ENCODE results near the gene MACROD2.

The MACROD2 gene

DNA sequence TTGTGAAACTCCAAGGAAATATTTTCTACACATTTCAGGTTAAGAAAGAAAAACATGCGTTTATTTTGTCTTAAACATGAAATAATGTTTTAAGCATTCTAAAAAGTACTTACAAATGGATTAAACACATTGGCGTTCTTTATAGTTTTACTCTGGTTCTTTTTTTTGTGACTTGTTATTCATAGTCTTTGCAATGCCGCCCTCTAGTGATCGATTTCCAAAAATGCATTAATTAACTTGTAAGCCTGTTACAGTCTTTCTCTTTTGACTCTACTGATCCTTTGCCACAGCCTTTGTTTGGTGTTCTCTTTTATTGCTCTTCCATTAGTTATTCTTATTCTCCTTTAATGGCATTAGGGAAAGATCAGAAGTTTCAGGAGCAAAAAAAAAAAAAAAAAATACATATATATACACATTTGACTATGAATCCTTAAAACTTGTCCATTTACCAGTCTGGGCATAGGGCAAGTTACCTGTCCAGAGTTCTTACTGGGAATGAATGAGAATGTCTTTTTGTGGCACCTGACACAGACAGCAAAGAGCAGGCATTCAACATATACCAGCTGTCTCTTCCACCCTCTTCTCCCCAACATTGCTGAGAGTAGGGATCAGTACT is 59.9 kb downstream of the MACROD2 start:
- in situ Hi-C loops (cut with HindIII; ENCODE audit: low sequenced_read_pairs) = no loop called here

DNA sequence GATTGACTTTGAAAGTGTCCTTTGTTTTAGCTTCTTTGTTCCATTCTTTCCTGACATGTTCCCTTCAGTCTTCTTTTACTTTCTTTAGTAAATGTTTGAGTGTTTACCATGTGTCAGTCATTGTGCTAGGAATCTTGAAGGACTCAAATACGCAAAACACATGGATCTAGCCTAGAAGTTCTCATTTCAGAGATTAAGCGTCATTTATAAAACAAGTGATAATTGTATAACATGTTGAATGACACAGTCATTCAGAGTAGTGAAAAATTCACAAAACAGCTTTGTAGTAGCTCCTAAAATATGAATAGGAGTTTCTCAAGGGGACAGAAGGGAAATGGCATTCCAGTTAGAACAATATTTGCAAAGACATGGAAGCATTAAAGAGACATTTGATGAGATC is 66.9 kb downstream of the MACROD2 start:
- in situ Hi-C loops (cut with HindIII; ENCODE audit: low sequenced_read_pairs) = no loop called here

DNA sequence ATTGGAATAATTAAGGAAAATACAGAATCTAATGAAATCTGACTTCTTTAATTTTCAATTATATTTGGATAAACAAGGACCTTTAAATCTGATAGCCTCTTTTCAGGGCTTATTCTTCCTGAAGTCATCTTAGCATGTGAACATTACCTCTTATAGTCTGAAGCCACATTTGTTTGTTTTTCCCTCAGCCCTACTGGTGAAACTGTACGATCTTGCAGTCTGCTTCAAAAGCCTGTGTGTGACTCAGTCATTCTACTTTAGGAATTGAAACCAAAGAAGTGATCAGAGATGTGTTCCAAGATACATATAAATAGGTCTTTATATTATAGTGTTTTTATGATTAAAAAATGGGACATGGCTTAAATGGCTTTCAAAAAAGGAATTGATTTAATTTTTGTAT is 67.5 kb downstream of the MACROD2 start:
- in situ Hi-C loops (cut with HindIII; ENCODE audit: low sequenced_read_pairs) = no loop called here

DNA sequence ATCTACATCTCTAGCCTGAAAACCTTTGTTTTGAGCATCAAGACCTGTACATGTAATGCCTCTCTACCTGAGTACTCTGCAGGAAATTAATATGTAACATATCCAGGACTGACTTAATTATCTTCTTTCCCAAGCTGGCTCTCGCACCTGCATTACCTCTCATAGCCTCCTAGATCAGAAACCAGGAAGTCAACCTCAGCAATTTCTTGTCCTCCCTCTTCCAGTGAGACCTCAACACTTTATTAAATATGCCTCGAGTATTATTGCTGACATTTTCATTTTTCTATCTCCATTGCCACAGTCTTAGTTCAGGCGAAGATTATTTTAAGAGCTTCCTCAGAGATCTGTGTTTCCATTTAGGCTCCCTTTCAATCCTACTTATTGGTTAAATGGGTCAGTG is 69.0 kb downstream of the MACROD2 start:
- in situ Hi-C loops (cut with HindIII; ENCODE audit: low sequenced_read_pairs) = no loop called here

DNA sequence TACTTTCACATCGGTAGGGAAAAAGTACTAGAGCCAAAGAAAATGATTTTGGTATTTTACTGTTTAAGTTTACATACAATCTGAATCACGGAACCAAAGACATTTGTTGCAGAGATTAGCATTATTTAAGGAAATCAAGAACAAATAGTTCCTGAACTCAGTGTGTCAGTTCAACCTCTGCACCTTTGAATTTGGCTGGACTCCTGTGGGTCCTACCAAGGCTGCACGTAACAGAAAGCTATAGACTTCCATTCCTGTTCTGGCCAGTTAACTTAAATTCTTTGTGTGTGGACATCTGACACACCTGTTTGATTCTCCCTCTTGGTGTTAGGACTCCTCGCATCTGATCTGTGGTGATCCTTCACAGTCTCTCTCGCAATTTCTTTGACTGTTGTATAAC is 69.6 kb downstream of the MACROD2 start:
- in situ Hi-C loops (cut with HindIII; ENCODE audit: low sequenced_read_pairs) = no loop called here

DNA sequence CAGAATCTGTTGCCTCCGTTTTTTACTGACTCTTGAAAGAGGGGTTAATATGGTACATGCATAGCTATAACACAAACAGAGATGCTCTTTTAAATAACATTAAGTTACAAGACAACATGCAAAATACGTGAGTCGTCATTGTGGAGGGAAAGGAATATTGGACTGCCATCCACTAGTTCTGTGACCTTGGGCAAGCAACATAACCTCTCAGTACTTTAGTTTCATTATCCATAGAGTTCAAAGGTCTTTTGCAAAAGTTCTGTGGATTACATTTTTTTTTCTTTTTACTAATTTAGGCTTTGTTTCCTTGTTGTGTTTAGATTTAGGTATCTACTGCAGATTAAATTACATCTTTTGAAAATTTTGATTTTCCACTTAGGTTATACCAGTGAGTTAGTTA is 70.5 kb downstream of the MACROD2 start:
- in situ Hi-C loops (cut with HindIII; ENCODE audit: low sequenced_read_pairs) = no loop called here

DNA sequence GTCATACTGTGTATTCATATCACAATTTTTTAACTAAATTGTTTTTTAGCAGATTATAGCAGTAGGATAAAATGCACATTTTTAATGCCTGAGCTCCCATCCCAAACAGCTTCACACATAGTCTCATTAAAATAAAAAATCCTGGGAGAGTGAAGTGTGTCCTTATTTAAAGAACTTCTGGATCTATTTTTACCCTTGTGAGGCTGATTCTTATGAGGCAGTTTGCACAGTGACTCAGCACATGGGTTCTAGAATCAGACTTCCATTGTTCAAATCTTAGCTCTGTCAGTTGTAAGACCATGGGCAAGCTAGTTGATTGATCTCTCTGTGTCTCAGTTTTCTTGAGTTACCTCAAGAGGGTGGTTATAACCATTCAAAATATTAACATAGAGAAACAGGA is 72.3 kb downstream of the MACROD2 start:
- in situ Hi-C loops (cut with HindIII; ENCODE audit: low sequenced_read_pairs) = no loop called here

DNA sequence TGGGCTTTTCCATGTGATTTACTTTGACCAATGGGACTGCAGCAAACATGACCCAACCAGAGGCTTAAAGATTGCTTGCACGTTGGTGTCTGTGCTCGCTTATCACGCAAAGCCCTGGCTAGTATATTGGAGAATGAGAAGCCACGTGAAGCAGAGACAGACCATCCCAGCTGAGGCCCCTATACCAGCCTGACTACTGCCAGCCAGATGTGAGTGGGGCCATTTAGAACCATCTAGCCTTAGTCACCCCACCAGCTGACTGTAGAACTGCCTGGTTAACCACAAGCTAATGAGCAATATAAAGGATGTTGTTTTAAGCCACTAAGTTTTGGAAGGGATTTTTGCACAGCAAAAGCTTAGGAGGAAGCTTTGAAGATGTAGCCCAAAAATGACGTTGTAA is 74.5 kb downstream of the MACROD2 start:
- in situ Hi-C loops (cut with HindIII; ENCODE audit: low sequenced_read_pairs) = no loop called here

DNA sequence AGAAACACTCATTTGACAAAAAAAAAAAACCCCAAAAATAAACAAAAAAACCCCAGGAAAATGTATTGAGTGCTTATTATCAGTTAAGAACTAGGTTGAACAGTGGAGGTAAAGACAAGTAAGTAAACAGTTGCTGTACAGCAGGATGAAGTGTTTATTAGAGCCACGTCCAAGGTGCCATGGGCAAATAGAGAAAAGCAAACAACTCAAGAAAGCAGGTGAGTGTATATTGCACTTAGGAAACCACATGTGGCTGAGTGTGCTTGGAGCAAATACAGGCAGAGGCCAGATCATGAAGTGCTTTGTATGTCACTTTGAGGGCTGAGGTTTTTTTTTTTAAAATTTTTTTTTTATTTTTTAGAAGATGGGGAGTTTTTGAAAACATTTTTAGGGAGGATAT is 98.3 kb downstream of the MACROD2 start:
- in situ Hi-C loops (cut with HindIII; ENCODE audit: low sequenced_read_pairs) = no loop called here

DNA sequence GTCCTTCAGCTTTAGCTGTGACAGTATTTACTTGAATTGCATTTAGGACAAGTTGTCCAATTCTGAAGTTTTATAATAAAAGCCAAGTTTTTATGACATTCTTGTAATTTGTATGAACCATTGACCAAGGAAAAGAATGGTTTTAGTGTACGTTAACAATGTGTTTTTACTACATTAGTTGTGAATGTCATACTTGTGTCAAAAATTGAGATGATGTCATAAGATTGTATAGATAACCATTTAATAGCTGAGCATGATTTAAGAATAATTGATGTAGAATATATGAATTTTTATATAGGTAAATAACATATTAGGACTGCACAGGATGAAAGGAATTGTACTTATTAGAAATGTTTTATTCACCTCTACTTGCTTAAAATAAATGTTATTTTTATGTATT is 102.9 kb downstream of the MACROD2 start:
- in situ Hi-C loops (cut with HindIII; ENCODE audit: low sequenced_read_pairs) = no loop called here

DNA sequence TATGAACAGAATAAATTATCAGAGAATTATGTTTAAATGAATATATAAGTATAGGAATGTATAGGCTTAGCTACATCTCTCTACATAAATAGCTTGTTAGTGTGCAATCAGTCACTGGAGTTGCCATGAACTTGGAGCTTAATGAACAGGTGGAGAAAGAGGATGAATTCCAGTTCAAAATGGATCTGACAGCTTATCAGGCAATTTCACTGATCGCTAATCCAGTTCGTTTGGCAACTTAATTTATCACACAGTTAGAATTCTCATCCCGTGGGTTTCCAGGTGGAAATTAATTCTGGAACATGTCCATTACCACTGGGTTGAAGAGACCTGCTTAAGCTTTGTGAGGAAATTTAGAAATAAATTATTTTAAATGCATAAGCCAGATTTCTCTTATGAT is 118.1 kb downstream of the MACROD2 start:
- in situ Hi-C loops (cut with HindIII; ENCODE audit: low sequenced_read_pairs) = no loop called here

DNA sequence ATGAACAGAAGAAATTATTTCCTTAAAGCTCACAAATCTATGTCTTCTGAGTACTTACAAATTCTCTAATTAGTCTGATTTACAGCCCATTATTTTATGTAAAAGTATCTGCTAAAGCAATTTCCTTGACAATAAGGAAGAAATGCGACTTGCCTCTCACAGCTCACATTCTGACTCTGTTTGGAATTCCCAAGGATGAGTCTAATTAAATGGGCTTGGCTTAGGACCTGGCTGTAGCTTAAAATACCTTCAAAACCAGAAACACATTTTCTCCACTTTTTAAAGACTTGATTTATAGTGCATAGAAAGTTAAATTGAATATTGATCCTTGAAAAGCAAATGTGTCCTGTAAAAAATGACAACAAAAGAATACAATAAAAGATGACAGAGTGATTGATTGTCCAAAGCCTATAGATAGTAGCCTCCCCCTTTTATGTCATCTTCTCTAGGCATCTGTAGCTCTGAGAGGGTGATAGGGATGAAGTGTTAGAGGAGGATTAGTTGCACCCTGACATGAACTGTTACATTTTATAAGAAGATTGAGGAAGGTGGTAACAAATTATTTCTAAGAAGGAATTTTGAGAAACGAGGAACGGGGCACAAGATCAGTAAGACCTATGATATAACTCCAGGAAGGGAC is 118.9 kb downstream of the MACROD2 start:
- in situ Hi-C loops (cut with HindIII; ENCODE audit: low sequenced_read_pairs) = no loop called here

DNA sequence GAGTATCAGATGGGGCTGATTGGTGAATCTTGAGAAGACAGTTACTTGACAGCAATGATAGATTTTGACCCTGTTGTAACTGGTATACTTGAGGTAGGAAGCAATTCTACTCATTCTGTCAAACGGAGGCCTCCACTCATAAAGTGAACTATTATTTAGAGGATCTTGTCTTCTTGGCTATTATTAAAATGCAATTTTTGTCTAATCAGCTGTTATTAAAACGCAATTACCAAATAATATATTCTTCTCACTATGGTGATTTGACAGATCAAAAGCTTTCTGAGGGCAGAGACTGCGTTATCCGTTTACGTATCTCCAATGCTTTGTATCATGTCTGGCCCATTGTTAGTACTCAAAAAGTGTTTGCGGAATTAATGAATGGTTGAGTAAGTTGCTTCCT is 120.7 kb downstream of the MACROD2 start:
- in situ Hi-C loops (cut with HindIII; ENCODE audit: low sequenced_read_pairs) = no loop called here

DNA sequence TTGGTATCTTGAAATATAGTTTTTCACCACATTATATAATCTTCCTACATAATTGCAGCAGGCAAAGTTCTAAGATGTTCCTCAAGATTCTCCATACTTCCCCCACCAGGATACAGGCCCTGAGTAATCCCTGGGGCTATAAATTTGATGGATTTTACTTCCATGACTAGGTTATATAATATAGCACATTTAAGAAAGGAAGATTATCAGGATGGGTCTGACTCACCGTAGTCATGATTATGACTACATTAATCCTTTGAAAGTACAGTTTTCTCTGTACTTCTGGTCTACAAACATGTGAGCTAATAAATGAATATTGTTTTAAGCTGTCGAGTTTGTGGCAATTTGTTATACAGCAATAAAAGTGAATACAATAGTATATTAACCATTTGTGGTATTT is 122.5 kb downstream of the MACROD2 start:
- in situ Hi-C loops (cut with HindIII; ENCODE audit: low sequenced_read_pairs) = no loop called here

DNA sequence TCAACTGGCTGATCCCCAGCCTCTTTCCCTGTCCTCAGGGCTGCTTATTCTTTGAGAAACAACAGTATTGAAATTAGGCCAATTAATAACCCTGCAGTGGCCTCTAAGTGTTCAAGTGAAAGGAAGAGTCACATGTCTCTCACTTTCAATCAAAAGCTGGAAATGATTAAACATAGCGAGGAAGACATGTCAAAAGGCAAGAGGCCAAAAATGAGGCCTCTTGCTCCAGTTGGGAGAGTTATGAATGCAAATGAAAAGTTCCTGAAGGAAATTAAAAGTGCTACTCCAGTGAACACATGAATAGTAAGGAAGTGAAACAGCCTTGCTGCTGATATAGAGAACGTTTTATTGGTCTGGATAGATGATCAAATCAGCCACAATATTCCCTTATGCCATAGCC is 131.5 kb downstream of the MACROD2 start:
- in situ Hi-C loops (cut with HindIII; ENCODE audit: low sequenced_read_pairs) = no loop called here

DNA sequence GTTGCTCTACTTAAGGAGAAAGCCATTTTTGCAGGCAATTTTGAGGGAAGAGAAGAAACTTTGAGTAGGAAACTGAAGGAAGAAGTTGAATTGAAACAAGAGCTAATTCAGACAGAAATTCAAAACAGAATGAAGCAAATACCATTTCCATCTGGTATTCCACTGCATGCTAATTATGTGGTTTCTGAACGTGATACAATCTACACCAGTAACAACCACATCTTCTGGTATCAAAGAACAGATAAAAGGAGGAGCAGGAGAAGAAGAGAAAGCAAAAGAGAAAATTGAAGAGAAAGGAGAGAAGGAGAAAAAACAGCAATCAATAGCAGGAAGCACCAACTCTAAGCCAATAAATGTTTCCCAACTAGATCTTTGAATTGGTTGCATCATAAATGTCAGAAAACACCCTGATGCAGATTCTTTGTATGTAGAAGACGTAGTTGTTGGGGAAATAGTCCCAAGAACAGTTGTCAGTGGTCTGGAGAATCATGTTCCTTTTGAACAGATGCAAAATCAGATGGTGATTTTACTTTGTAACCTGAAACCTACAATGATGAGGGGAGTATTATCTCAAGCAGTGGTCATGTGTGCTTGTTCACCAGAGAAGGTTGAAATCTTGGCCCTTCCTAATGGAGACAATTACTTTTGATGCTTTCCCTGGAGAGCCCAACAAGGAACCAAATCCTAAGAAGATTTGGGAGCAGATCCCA is 132.4 kb downstream of the MACROD2 start:
- in situ Hi-C loops (cut with HindIII; ENCODE audit: low sequenced_read_pairs) = no loop called here

DNA sequence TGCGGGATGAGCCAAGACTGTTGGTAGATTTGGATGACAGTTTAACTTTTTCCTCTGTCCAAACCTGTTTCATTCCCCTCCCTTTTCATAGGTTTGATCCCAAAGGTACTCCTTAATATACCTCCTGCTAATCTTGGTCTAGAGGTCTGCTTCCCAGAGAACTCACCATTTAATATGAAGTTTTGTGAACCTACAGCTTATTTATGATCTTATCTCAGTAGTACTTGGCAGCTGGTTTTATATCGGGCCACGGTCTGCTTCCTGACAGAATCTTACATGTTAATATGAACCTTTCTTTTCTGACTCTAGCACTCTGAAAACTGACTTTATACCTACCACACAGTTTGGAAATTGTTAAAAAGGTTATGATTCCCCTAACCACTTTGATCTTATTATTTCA is 138.7 kb downstream of the MACROD2 start:
- in situ Hi-C loops (cut with HindIII; ENCODE audit: low sequenced_read_pairs) = no loop called here

DNA sequence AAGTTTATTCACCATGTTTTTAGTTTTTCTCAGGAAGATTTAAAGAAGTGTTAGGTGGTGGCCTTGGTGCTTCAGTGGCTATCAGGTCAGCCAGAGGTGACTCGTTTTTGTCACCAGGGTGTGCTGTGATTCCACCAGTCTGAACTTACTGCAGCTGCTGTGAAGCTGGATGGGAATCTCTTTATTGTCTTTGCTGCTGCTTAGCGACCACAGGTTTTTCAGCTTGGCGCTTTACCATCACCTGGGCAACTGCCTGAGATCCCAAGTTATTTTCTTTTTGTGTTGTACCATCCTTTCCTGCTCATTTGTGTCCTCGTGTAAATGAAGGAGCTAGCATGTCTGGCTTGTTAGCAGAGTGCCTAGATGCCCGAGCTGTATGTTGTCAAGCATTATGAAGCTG is 146.9 kb downstream of the MACROD2 start:
- in situ Hi-C loops (cut with HindIII; ENCODE audit: low sequenced_read_pairs) = no loop called here

DNA sequence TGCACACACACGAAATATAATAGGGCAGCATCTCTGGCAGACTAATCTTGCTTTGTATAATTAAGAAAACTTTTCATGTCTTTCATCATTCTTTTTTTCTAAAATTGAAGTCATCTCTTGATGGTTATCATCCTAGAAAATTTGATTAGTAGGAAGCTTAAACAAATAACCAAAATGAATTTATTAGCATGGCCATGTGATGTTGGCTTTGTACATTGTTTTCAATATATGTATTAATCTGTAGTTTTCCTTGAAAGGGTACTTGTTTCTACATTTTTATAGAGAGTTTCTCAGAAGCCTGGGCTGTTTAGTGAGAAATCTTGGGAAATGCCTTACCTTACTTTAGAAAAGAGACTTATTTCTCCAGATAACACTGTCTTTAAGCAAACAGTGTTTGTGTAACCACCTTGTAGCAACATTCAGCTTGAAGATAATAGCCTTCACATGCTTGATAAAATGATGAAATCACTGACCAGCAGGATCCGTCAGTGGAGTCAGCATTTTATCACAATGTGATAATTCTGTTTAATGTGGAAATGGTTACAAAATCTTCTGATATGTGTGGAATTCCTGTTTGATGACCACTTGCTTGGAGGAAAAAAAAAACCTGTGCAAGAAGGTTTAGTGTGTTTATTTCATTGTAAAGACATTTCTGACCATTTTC is 147.8 kb downstream of the MACROD2 start:
- in situ Hi-C loops (cut with HindIII; ENCODE audit: low sequenced_read_pairs) = no loop called here

DNA sequence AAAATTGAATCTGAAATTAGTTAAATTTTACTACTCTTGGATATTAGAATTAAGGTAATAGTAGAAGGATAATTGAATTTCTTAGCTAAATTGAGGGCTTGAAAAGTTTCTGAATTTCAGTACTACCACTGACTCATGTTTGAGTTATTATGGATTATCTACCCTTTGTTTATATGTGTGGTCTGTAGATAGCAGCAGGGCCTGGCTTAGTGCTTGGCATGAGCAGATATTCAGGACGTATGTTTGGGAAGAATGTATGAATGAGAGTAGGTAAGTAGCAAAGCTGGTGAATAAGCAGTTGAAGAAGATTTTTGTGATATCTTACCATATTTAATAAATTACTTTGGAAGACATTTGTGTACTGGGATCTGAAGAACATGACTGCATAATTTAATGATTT is 152.7 kb downstream of the MACROD2 start:
- in situ Hi-C loops (cut with HindIII; ENCODE audit: low sequenced_read_pairs) = no loop called here

DNA sequence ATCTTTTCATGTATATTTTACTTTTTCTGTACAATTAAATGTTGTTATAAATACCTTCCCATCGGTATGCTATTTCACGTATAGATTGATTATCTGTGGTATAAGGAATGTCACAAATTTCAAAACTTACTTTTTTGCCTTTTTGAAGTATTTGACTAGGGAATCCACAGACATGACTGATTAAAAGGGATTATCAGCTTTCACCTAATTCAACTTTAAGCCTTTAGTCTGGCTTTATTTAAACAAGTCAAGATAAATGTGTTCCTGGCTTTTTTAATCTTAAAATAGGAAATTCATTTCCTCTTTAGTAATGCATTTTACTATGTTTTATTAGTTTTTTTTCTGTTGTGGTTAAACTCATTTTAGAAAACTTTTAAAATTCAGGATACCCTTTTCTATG is 160.0 kb downstream of the MACROD2 start:
- in situ Hi-C loops (cut with HindIII; ENCODE audit: low sequenced_read_pairs) = no loop called here

DNA sequence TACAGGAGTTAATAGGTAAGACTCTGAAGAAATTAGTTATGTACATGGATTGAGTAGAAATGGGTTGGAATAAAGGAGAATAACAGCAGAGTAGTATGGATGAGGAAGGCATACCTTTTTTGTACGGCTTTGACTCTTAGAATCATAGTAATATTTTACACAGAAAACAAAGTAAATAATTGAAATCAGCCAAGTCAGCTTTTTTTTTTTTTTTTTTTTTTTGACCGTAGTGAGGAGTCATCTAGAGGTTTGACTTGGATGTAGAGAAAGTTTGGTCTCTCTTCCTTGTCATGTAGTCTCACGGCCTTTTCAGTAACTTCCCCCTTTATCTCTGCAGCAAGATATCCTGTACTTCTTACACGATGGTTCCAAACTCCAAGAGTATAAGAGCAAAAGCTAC is 183.2 kb downstream of the MACROD2 start:
- in situ Hi-C loops (cut with HindIII; ENCODE audit: low sequenced_read_pairs) = no loop called here
